RKO (cell line): ENCODE results near the gene SH3RF1.
A peak's percentile ranks its signal among the peaks of the same experiment; 100 is the strongest.
"Not testable (repeated sequence)": the region's sequence is repeated elsewhere in the genome, so short reads cannot be mapped to it uniquely, and the experiment has no call there.

Source experiments
- DNase-seq: peaks from one replicate; pipeline ENCODE4 v3.0.0-alpha.2; 2016; ENCODE audit warnings: low spot score

Gene SH3RF1

GRCh38 chr4:169225812-169226211, 44.9 kb downstream of the SH3RF1 start:
- peak; percentile 62 for DNase-seq

GRCh38 chr4:169225058-169225751, 45.6 kb downstream of the SH3RF1 start:
- DNase-seq: peak; percentile 96

DNA sequence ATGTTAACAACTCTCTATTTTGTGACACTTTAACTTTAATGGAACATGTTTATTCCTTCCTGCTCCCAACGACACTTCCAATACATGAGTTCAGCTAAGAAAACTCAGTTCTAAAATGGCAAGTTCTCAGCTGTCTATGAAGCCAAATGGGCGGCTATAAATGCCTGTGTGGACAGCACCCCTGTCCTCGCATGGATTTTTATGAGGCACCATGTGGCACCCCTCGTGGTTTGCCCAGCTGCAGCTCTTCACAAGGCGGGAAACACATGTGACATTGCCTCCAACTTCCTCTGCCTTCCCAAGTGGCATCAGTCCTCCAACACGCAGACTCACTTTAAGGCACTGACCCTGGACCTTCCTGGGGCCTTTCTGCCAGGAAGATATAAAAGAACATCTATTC, 48.0 kb downstream of the SH3RF1 start:
- DNase-seq: no peak

DNA sequence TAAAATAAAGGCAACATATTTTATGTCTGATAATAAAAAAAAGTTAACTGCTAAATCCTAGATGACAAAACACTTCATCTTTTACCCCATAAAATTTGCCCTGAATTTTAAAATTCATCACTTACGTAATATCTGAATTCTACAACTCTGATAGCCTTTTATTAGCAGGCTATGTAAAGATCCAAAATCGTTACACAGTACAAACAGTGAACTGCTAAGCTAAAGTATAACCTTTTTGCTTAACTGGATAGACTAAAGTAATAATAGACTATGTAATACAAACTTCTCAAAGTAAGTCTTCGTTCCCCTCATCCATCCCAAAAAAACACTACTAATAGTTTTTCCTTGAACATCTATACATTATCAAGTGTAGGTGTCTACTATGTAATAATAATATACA, 49.1 kb downstream of the SH3RF1 start:
- no peak for DNase-seq

DNA sequence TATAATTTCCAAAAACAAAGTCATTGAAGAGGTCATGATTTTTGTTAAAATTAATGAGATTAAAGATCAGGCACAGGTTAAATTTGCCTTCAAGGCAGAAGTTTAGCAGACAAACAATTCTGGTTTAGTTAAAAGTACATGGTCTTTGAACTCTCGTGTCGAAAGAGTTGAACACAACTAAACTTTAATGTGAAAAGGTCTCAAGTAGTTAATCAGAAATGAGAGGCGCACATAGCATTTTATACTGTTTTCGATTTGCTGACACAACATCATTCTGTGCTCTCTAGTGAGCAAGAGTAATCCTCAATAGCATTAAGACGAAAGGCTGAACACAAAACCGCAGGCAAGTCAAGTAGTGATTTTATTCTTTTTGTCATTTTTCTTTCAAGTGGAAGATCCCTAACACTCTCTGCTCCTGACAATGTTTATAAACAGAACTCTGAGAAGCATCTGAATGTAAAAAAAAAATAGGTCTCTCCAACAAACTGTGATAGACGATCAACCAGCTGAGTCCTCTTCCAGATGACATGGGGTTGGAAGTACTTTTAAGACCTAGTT, 49.8 kb downstream of the SH3RF1 start:
- no peak for DNase-seq

- DNase-seq: no peak
Observed at GRCh38 chr4:169220447-169220846, 50.3 kb downstream of the SH3RF1 start.

- DNase-seq: no peak
Observed at GRCh38 chr4:169219440-169219839, 51.3 kb downstream of the SH3RF1 start.

GRCh38 chr4:169215656-169216055, 55.1 kb downstream of the SH3RF1 start:
- DNase-seq: no peak

- no peak for DNase-seq
Observed at GRCh38 chr4:169212981-169213380, 57.8 kb downstream of the SH3RF1 start.

GRCh38 chr4:169210504-169211118, 60.1 kb downstream of the SH3RF1 start:
- no peak for DNase-seq

GRCh38 chr4:169209388-169209883, 61.3 kb downstream of the SH3RF1 start:
- no peak for DNase-seq

- DNase-seq: no peak
Observed at GRCh38 chr4:169208516-169208915, 62.2 kb downstream of the SH3RF1 start.

GRCh38 chr4:169208090-169208455, 62.7 kb downstream of the SH3RF1 start:
- DNase-seq: no peak

- no peak for DNase-seq
Observed at GRCh38 chr4:169207436-169208089, 63.2 kb downstream of the SH3RF1 start.

GRCh38 chr4:169205744-169206080, 65.0 kb downstream of the SH3RF1 start:
- no peak for DNase-seq

GRCh38 chr4:169205075-169205743, 65.5 kb downstream of the SH3RF1 start:
- DNase-seq: no peak

DNA sequence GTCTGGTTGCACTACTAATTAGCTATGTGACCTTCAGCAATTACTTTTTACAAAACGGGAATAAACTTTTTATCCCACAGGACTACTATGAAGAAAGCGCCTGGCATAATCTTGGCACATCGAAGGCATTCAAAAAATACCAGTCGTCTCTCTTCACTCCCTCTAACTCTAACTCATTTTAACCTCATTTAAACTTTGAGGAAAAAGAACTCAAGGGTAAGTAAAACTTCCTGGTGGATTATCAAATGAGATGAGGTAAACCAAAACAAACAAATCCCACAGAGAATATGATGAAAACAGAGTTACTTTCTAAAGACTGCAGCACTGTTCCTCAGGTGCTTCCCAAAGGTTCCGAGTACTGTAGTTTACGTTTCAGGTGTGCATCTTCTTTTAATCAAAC, 66.9 kb downstream of the SH3RF1 start:
- DNase-seq: no peak

- DNase-seq: not testable (repeated sequence)
Observed at GRCh38 chr4:169203278-169203677, 67.5 kb downstream of the SH3RF1 start.

GRCh38 chr4:169202878-169203277, 67.9 kb downstream of the SH3RF1 start:
- DNase-seq: no peak

GRCh38 chr4:169202145-169202699, 68.5 kb downstream of the SH3RF1 start:
- no peak for DNase-seq

DNA sequence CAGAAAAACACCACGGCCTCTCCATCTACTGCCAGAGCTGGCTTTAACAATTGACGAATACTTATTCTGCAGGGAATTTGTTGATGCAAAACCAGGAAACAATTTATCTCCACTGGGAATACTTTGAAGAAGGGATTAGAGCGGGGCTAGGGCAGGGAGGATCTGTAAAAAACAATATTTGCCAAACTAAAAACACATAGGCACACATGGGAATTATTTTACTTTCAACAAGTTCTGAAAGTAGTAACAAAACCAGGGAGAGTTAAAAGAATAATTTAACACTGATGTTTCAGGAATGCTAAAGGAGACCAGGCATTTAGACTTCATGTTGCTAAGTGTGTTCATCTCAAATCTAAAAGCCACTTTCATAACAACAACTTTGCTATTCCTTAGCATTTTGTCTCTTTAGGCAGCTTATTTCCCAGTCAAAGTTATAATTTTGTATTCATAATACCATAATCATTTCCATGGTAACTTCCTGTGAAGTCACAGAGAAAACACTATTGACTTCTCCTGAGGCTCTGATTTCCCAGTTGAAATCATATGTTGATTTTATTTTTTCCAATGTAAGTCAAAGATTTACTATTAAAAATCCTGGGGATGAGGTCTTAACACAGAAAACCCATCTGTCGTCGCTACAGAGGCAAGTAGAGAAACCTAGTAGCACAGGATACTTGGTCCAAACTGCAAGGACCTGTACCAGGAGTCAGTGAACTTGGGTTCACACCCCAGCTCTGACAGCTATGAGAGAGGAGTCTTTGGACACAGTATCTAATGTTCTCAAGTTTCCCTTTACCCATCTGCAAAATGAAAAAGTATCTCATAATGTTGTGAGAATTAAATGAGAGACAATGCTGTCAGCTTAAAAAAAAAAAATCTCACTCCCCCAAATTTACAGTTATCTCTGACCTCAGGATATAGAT, 69.3 kb downstream of the SH3RF1 start:
- DNase-seq: no peak
